ENCODE data around the gene GPRASP3. TPM values are rescaled to one million over a fixed set of nuclear protein-coding genes. Genes with fewer than 3 reads are reported as not detected.
A peak's percentile ranks its signal among the peaks of the same experiment; 100 is the strongest.

Gene GPRASP3
- total RNA-seq, 1 donor from 2014 or later: 9.5 TPM

- Histone ChIP-seq H3K4me3 (ENCODE audit: low read depth, low read length) (no peak overlapping the region), H3K27me3 (ENCODE audit: control insufficient read depth, insufficient read depth, low read length) (no peaks in the 10 kb centered on the region), H3K36me3 (ENCODE audit: control insufficient read depth, insufficient read depth, low read length) (no peaks in the 10 kb centered on the region)
- no peak for TF ChIP-seq CTCF (IDR thresholded peaks at IDR 0.05; ENCODE audit: insufficient read depth, low read length, poor library complexity, severe bottlenecking)
- no peak for DNase-seq (ENCODE audit: low read depth)
These were observed 24.2 kb upstream of the GPRASP3 start for GRCh38 chrX:102696306-102696705.

GRCh38 chrX:102697494-102697893 is 23.0 kb upstream of the GPRASP3 start:
- TF ChIP-seq CTCF (IDR thresholded peaks at IDR 0.05; ENCODE audit: insufficient read depth, low read length, poor library complexity, severe bottlenecking): no peak
- no peak for DNase-seq (ENCODE audit: low read depth)
- no peak overlapping the region for H3K4me3 ChIP-seq (ENCODE audit: low read depth, low read length)
- H3K27me3 ChIP-seq (ENCODE audit: control insufficient read depth, insufficient read depth, low read length): no peaks in the 10 kb centered on the region
- H3K36me3 ChIP-seq (ENCODE audit: control insufficient read depth, insufficient read depth, low read length): no peaks in the 10 kb centered on the region

- no peak overlapping the region for H3K4me3 ChIP-seq (ENCODE audit: low read depth, low read length)
- TF ChIP-seq CTCF (IDR thresholded peaks at IDR 0.05; ENCODE audit: insufficient read depth, low read length, poor library complexity, severe bottlenecking): no peak
- no peaks in the 10 kb centered on the region for H3K36me3 ChIP-seq (ENCODE audit: control insufficient read depth, insufficient read depth, low read length)
- H3K27me3 ChIP-seq (ENCODE audit: control insufficient read depth, insufficient read depth, low read length): peaks cover 3% of the 10 kb centered on the region
- DNase-seq (ENCODE audit: low read depth): no peak
These were observed 11.6 kb upstream of the GPRASP3 start for GRCh38 chrX:102708900-102709299.

- Histone ChIP-seq H3K4me3 (ENCODE audit: low read depth, low read length) (peak overlapping the region; percentile 64), H3K36me3 (ENCODE audit: control insufficient read depth, insufficient read depth, low read length) (no peaks in the 10 kb centered on the region), H3K27me3 (ENCODE audit: control insufficient read depth, insufficient read depth, low read length) (peaks cover 3% of the 10 kb centered on the region)
- TF ChIP-seq CTCF (IDR thresholded peaks at IDR 0.05; ENCODE audit: insufficient read depth, low read length, poor library complexity, severe bottlenecking): no peak
- DNase-seq (ENCODE audit: low read depth): no peak
These were observed 8.7 kb upstream of the GPRASP3 start for GRCh38 chrX:102711872-102712215.

- TF ChIP-seq CTCF (IDR thresholded peaks at IDR 0.05; ENCODE audit: insufficient read depth, low read length, poor library complexity, severe bottlenecking): no peak
- Histone ChIP-seq H3K36me3 (ENCODE audit: control insufficient read depth, insufficient read depth, low read length) (no peaks in the 10 kb centered on the region), H3K4me3 (ENCODE audit: low read depth, low read length) (peak within 1 kb of the TSS; percentile 64), H3K27me3 (ENCODE audit: control insufficient read depth, insufficient read depth, low read length) (peaks cover 3% of the 10 kb centered on the region)
- no peak for DNase-seq (ENCODE audit: low read depth)
These were observed 8.2 kb upstream of the GPRASP3 start, which contains the start of gene GPRASP2 for GRCh38 chrX:102712216-102712966. Gene GPRASP2, plus strand, starts transcription at chrX:102712448. Its CDS starts 2,422 bp downstream, at chrX:102714870.

Data from kidney epithelial cell (primary cell).